Vagina (tissue), 2 donors: ENCODE measurements around the gene KCNIP4.

Source experiments
- CTCF ChIP-seq, 3 experiments: fragments of 450-650 bp in 2 of 3; fragments of 200-600 bp in 1 of 3; sonication (generic) in 1 of 3; IDR thresholded peaks; one replicate each; pipeline ENCODE4 v1.5.1; 2017 to 2019; ENCODE audit warnings: antibody characterized with exemption in 3 of 3, mild to moderate bottlenecking in 2 of 3, moderate library complexity in 2 of 3
- POLR2A ChIP-seq, 2 donors: fragments of 450-650 bp; IDR thresholded peaks; one replicate each; pipeline ENCODE4 v1.6.1; 2017; ENCODE audit warnings: antibody characterized with exemption in 2 of 2, mild to moderate bottlenecking in 2 of 2, moderate library complexity in 2 of 2
- POLR2AphosphoS5 ChIP-seq, 2 donors: sonication (generic); formaldehyde crosslinking; IDR thresholded peaks; one replicate each; pipeline ENCODE4 v1.9.0; 2017; ENCODE audit warnings: antibody characterized with exemption in 2 of 2, mild to moderate bottlenecking in 2 of 2, low read depth in 1 of 2; ENCODE audit not compliant: insufficient read depth in 1 of 2

- TF ChIP-seq CTCF (IDR thresholded peaks at IDR 0.05) (no peak), POLR2AphosphoS5 (IDR thresholded peaks at IDR 0.05; ENCODE audit: insufficient read depth in 1 of 2, low read depth in 1 of 2) (no peak), POLR2A (IDR thresholded peaks at IDR 0.05) (no peak)
Measured at GRCh38 chr4:21709031-21709430, 239.5 kb downstream of the KCNIP4 start.
